ENCODE measurements around the gene HPS3.

Gene HPS3

GRCh38 chr3:149120051-149120972, 9.1 kb upstream of the HPS3 start:
- Histone ChIP-seq H3K27me3 (no peaks in the 10 kb centered on the region), H3K4me3 (no peak overlapping the region), H3K36me3 (no peaks in the 10 kb centered on the region), H3K27ac (no peak overlapping the region), H3K4me2 (no peak overlapping the region), H3K9ac (no peak overlapping the region), H3K4me1 (no peaks in the 10 kb centered on the region), H4K20me1 (no peaks in the 10 kb centered on the region), H3K9me3 (no peaks in the 10 kb centered on the region)
- TF ChIP-seq Cebpa-rat (IDR thresholded peaks at IDR 0.05): no peak

GRCh38 chr3:149122721-149123578, 6.5 kb upstream of the HPS3 start:
- Histone ChIP-seq H3K9ac (no peak overlapping the region), H3K4me2 (no peak overlapping the region), H3K36me3 (no peaks in the 10 kb centered on the region), H3K9me3 (no peaks in the 10 kb centered on the region), H3K4me3 (no peak overlapping the region), H3K4me1 (no peaks in the 10 kb centered on the region), H3K27ac (no peak overlapping the region), H4K20me1 (no peaks in the 10 kb centered on the region), H3K27me3 (no peaks in the 10 kb centered on the region)
- TF ChIP-seq Cebpa-rat (IDR thresholded peaks at IDR 0.05): no peak

- Histone ChIP-seq H3K4me1 (peaks cover 24% of the 10 kb centered on the region), H3K4me3 (peak overlapping the region; percentile 89), H3K36me3 (peaks cover 9% of the 10 kb centered on the region; the same call in 1 of the 2 replicates), H3K4me2 (peak overlapping the region; percentile 68), H3K9me3 (no peaks in the 10 kb centered on the region), H4K20me1 (no peaks in the 10 kb centered on the region), H3K27ac (no peak overlapping the region), H3K27me3 (no peaks in the 10 kb centered on the region), H3K9ac (peak overlapping the region; percentile 81; the same call in 1 of the 2 replicates)
- TF ChIP-seq Cebpa-rat (IDR thresholded peaks at IDR 0.05): no peak
Measured at GRCh38 chr3:149128821-149129220, 617 bp upstream of the HPS3 start.

- Histone ChIP-seq H4K20me1 (no peaks in the 10 kb centered on the region), H3K27me3 (no peaks in the 10 kb centered on the region), H3K4me1 (peaks cover 24% of the 10 kb centered on the region), H3K27ac (no peak overlapping the region), H3K4me3 (no peak overlapping the region), H3K4me2 (peak overlapping the region; percentile 68), H3K36me3 (peaks cover 15% of the 10 kb centered on the region), H3K9ac (no peak overlapping the region), H3K9me3 (no peaks in the 10 kb centered on the region)
- TF ChIP-seq Cebpa-rat (IDR thresholded peaks at IDR 0.05): no peak
Measured at GRCh38 chr3:149131589-149131988, 2.2 kb downstream of the HPS3 start.

- Histone ChIP-seq H4K20me1 (no peaks in the 10 kb centered on the region), H3K36me3 (peaks cover 15% of the 10 kb centered on the region), H3K4me2 (no peak overlapping the region), H3K4me3 (no peak overlapping the region), H3K27me3 (no peaks in the 10 kb centered on the region), H3K9me3 (no peaks in the 10 kb centered on the region), H3K4me1 (peaks cover 17% of the 10 kb centered on the region), H3K9ac (no peak overlapping the region), H3K27ac (no peak overlapping the region)
- TF ChIP-seq Cebpa-rat (IDR thresholded peaks at IDR 0.05): no peak
Measured at GRCh38 chr3:149134575-149134974, 5.1 kb downstream of the HPS3 start.

GRCh38 chr3:149142682-149143081, 13.2 kb downstream of the HPS3 start:
- Histone ChIP-seq H4K20me1 (no peaks in the 10 kb centered on the region), H3K27ac (peak overlapping the region; percentile 77), H3K9ac (peak overlapping the region; percentile 43; the same call in 1 of the 2 replicates), H3K9me3 (no peaks in the 10 kb centered on the region), H3K4me2 (peak overlapping the region; percentile 75), H3K27me3 (no peaks in the 10 kb centered on the region), H3K4me3 (peak overlapping the region; percentile 12; the same call in 1 of the 2 replicates), H3K4me1 (peaks cover 67% of the 10 kb centered on the region), H3K36me3 (peaks cover 15% of the 10 kb centered on the region)
- no peak for TF ChIP-seq Cebpa-rat (IDR thresholded peaks at IDR 0.05)

GRCh38 chr3:149145356-149145755, 15.9 kb downstream of the HPS3 start:
- H4K20me1 ChIP-seq: no peaks in the 10 kb centered on the region
- no peaks in the 10 kb centered on the region; the same call in 1 of the 2 replicates for H3K9me3 ChIP-seq
- no peaks in the 10 kb centered on the region for H3K27me3 ChIP-seq
- no peak overlapping the region for H3K4me3 ChIP-seq
- H3K36me3 ChIP-seq: peaks cover 32% of the 10 kb centered on the region
- H3K9ac ChIP-seq: no peak overlapping the region
- H3K4me1 ChIP-seq: peaks cover 67% of the 10 kb centered on the region
- H3K4me2 ChIP-seq: peak overlapping the region; percentile 58
- TF ChIP-seq Cebpa-rat (IDR thresholded peaks at IDR 0.05): no peak
- 0 out of 2 replicates have a peak overlapping the region, but pooled peaks have one; percentile 43 for H3K27ac ChIP-seq

GRCh38 chr3:149145974-149146373, 16.5 kb downstream of the HPS3 start:
- Histone ChIP-seq H3K27me3 (no peaks in the 10 kb centered on the region), H3K9me3 (no peaks in the 10 kb centered on the region; the same call in 1 of the 2 replicates), H3K27ac (peak overlapping the region; percentile 43), H3K9ac (no peak overlapping the region), H3K36me3 (peaks cover 31% of the 10 kb centered on the region), H3K4me2 (peak overlapping the region; percentile 58), H3K4me3 (no peak overlapping the region), H3K4me1 (peaks cover 61% of the 10 kb centered on the region), H4K20me1 (no peaks in the 10 kb centered on the region)
- TF ChIP-seq Cebpa-rat (IDR thresholded peaks at IDR 0.05): no peak

- Histone ChIP-seq H3K27me3 (no peaks in the 10 kb centered on the region), H3K4me2 (no peak overlapping the region), H4K20me1 (no peaks in the 10 kb centered on the region), H3K4me3 (no peak overlapping the region), H3K36me3 (peaks cover 41% of the 10 kb centered on the region), H3K9ac (no peak overlapping the region), H3K9me3 (no peaks in the 10 kb centered on the region; the same call in 1 of the 2 replicates), H3K4me1 (peaks cover 43% of the 10 kb centered on the region), H3K27ac (no peak overlapping the region)
- TF ChIP-seq Cebpa-rat (IDR thresholded peaks at IDR 0.05): no peak
Measured at GRCh38 chr3:149150436-149150835, 21.0 kb downstream of the HPS3 start.

Data from BLaER1 (cell line).